Caco-2 (cell line): ENCODE data around the gene GPR137. TPM values are rescaled to one million over a fixed set of nuclear protein-coding genes. Genes with fewer than 3 reads are reported as not detected.
"Not testable (repeated sequence)": the region's sequence is repeated elsewhere in the genome, so short reads cannot be mapped to it uniquely, and the experiment has no call there.

Experiments
- BruUV-seq: library from RNA; stranded (reverse); fragments of 400-500 nt; replicated peaks from 2 replicates; lab custom pipeline; 2021; lab: Mats Ljungman, UMichigan
- CTCF ChIA-PET: fragments of 300-600 bp; sonication (Branson Sonifier 250); formaldehyde crosslinking; loops from one replicate; lab custom pipeline; 2022; ENCODE audit warnings: antibody characterized with exemption; lab: Charles Lee
- POLR2A ChIA-PET: fragments of 300-600 bp; sonication (Branson Sonifier 250); formaldehyde crosslinking; loops from one replicate; lab custom pipeline; 2022; ENCODE audit warnings: antibody characterized with exemption; lab: Charles Lee
- DNase-seq, 2 experiments: peaks; one replicate each; pipeline versions ENCODE4 v3.0.0 to v3.0.0-alpha.2; 2020 to 2022
- H3K27me3 ChIP-seq: replicated peaks from 2 replicates; pipeline ENCODE4 v1.6.0; 2011; ENCODE audit warnings: low read length; ENCODE audit not compliant: control insufficient read depth, insufficient read depth
- H3K36me3 ChIP-seq: 2 replicates; pipeline ENCODE4 v1.5.1; 2011; ENCODE audit warnings: low read length; ENCODE audit not compliant: control insufficient read depth, insufficient read depth
- H3K4me1 ChIP-seq: fragments of 250-450 bp; sonication (Bioruptor Pico); 2 replicates; pipeline ENCODE4 v1.5.1; 2020; ENCODE audit warnings: mild to moderate bottlenecking
- H3K4me3 ChIP-seq: 2 replicates; pipeline ENCODE4 v1.5.1; 2011; ENCODE audit warnings: low read depth, mild to moderate bottlenecking, control low read depth, low read length
- H3K9me3 ChIP-seq: fragments of 250-450 bp; sonication (Bioruptor Pico); 2 replicates; pipeline ENCODE4 v1.5.1; 2020; ENCODE audit warnings: mild to moderate bottlenecking, moderate library complexity
- H3K27ac Mint-ChIP-seq: one replicate; pipeline ENCODE4 v1.8.0; 2022; ENCODE audit warnings: mixed read lengths; ENCODE audit not compliant: unreplicated experiment
- H3K27me3 Mint-ChIP-seq: one replicate; pipeline ENCODE4 v1.8.0; 2022; ENCODE audit warnings: mixed read lengths; ENCODE audit not compliant: insufficient read depth, unreplicated experiment
- H3K36me3 Mint-ChIP-seq: one replicate; pipeline ENCODE4 v1.8.0; 2022; ENCODE audit warnings: mild to moderate bottlenecking, mixed read lengths; ENCODE audit not compliant: insufficient read depth, unreplicated experiment
- H3K4me1 Mint-ChIP-seq: one replicate; pipeline ENCODE4 v1.8.0; 2022; ENCODE audit warnings: low read depth, mixed read lengths; ENCODE audit not compliant: unreplicated experiment
- H3K4me3 Mint-ChIP-seq: one replicate; pipeline ENCODE4 v1.8.0; 2022; ENCODE audit warnings: mild to moderate bottlenecking, moderate library complexity, mixed read lengths; ENCODE audit not compliant: unreplicated experiment
- H3K9me3 Mint-ChIP-seq: one replicate; pipeline ENCODE4 v1.8.0; 2022; ENCODE audit warnings: mixed read lengths; ENCODE audit not compliant: unreplicated experiment
- CTCF ChIP-seq, 2 experiments: fragments of 200-600 bp in 1 of 2; IDR thresholded peaks; 1 replicate in 1 of 2; 2 replicates in 1 of 2; pipeline versions ENCODE4 v1.5.1 to v1.8.0; 2011 to 2022; ENCODE audit warnings: antibody characterized with exemption in 1 of 2, control low read depth in 1 of 2, inconsistent platforms in 1 of 2, low read depth in 1 of 2, low read length in 1 of 2, mild to moderate bottlenecking in 1 of 2, moderate library complexity in 1 of 2; ENCODE audit not compliant: insufficient read depth in 1 of 2, severe bottlenecking in 1 of 2, unreplicated experiment in 1 of 2
- intact Hi-C: fragments of 100-400 bp; cut with micrococcal nuclease; formaldehyde crosslinking; loops from one replicate; pipeline ENCODE4 v1.10.0; 2022; ENCODE audit not compliant: unreplicated experiment
- total RNA-seq: library from RNA; stranded (reverse); gene quantifications from 2 replicates; pipeline ENCODE4 v1.2.3, GENCODE V29; 2022

The GPR137 gene
- total RNA-seq, 1 experiment from 2014 or later, result 58.5 TPM

GRCh38 chr11:64244966-64245365 is 40.7 kb upstream of the GPR137 start:
- no peaks in the 10 kb centered on the region for H3K27me3 Mint-ChIP-seq
- no peak for DNase-seq
- no peak for TF ChIP-seq CTCF (IDR thresholded peaks at IDR 0.05; ENCODE audit: insufficient read depth in 1 of 2, low read depth in 1 of 2, low read length in 1 of 2, severe bottlenecking in 1 of 2, unreplicated experiment in 1 of 2)
- H3K27me3 ChIP-seq, result no peaks in the 10 kb centered on the region
- CTCF ChIA-PET, result interaction anchor here (0.5 to 1.1 kb wide), 7 partner anchors 12 to 1030 kb away, joined by 3 to 8 read pairs (median 5); no protein-coding TSS in a partner anchor
- H3K36me3 Mint-ChIP-seq, result peaks cover 68% of the 10 kb centered on the region
- intact Hi-C loops, result no loop called here
- H3K27ac Mint-ChIP-seq, result peak overlapping the region; percentile 90
- H3K9me3 ChIP-seq, result no peaks in the 10 kb centered on the region
- 0 out of 2 replicates have a peak, but pooled peaks cover 3% of the 10 kb centered on the region for H3K36me3 ChIP-seq
- POLR2A ChIA-PET, result interaction anchor here (1.1 kb wide), 1 partner anchor 15 kb away, joined by 4 read pairs; the partner anchor contains the start of gene DNAJC4
- peak overlapping the region; percentile 97 for H3K4me3 Mint-ChIP-seq
- H3K4me1 Mint-ChIP-seq, result peaks cover 26% of the 10 kb centered on the region
- peaks cover 27% of the 10 kb centered on the region for H3K4me1 ChIP-seq
- no TSS peak for BruUV-seq
- H3K4me3 ChIP-seq, result peak overlapping the region; percentile 90
- no peaks in the 10 kb centered on the region for H3K9me3 Mint-ChIP-seq

- Mint-ChIP-seq H3K9me3 (no peaks in the 10 kb centered on the region), H3K27me3 (no peaks in the 10 kb centered on the region), H3K4me1 (peaks cover 21% of the 10 kb centered on the region), H3K36me3 (peaks cover 64% of the 10 kb centered on the region), H3K27ac (peak overlapping the region; percentile 90), H3K4me3 (peak overlapping the region; percentile 97)
- Histone ChIP-seq H3K4me3 (peak overlapping the region; percentile 90), H3K4me1 (peaks cover 28% of the 10 kb centered on the region), H3K36me3 (0 out of 2 replicates have a peak, but pooled peaks cover 3% of the 10 kb centered on the region), H3K9me3 (no peaks in the 10 kb centered on the region), H3K27me3 (no peaks in the 10 kb centered on the region)
- CTCF ChIA-PET, result interaction anchor here (0.5 to 1.5 kb wide), 8 partner anchors 12 to 1030 kb away, joined by 3 to 8 read pairs (median 5); no protein-coding TSS in a partner anchor
- BruUV-seq, result no TSS peak
- POLR2A ChIA-PET, result interaction anchor here (0.5 to 1.1 kb wide), 2 partner anchors 15 to 612 kb away, joined by 3 to 4 read pairs; partner anchors contain the start of gene DNAJC4
- intact Hi-C loops, result no loop called here
- DNase-seq, result no peak
- no peak for TF ChIP-seq CTCF (IDR thresholded peaks at IDR 0.05; ENCODE audit: insufficient read depth in 1 of 2, low read depth in 1 of 2, low read length in 1 of 2, severe bottlenecking in 1 of 2, unreplicated experiment in 1 of 2)
Observed at GRCh38 chr11:64245401-64245796, 40.2 kb upstream of the GPR137 start.

GRCh38 chr11:64245797-64246620 is 39.6 kb upstream of the GPR137 start:
- H3K36me3 ChIP-seq, result 0 out of 2 replicates have a peak, but pooled peaks cover 3% of the 10 kb centered on the region
- ChIA-PET POLR2A (interaction anchor here (0.5 to 2.0 kb wide), 6 partner anchors 16 to 611 kb away, joined by 3 to 22 read pairs (median 4); partner anchors contain the start of genes DNAJC4, PRDX5, STIP1 and TRMT112), CTCF (interaction anchor here (0.5 to 1.5 kb wide), 8 partner anchors 8 to 1029 kb away, joined by 3 to 6 read pairs (median 4); partner anchors contain the start of gene NAA40)
- no peaks in the 10 kb centered on the region for H3K27me3 Mint-ChIP-seq
- no peak for TF ChIP-seq CTCF (IDR thresholded peaks at IDR 0.05; ENCODE audit: insufficient read depth in 1 of 2, low read depth in 1 of 2, low read length in 1 of 2, severe bottlenecking in 1 of 2, unreplicated experiment in 1 of 2)
- H3K9me3 ChIP-seq, result no peaks in the 10 kb centered on the region
- no peaks in the 10 kb centered on the region for H3K9me3 Mint-ChIP-seq
- H3K4me1 Mint-ChIP-seq, result peaks cover 20% of the 10 kb centered on the region
- H3K4me3 ChIP-seq, result peak overlapping the region; percentile 90
- peak; percentile 72 to 85 for DNase-seq
- intact Hi-C loops, result no loop called here
- H3K27ac Mint-ChIP-seq, result peak overlapping the region; percentile 90
- no peaks in the 10 kb centered on the region for H3K27me3 ChIP-seq
- no TSS peak for BruUV-seq
- peak overlapping the region; percentile 97 for H3K4me3 Mint-ChIP-seq
- H3K4me1 ChIP-seq, result peaks cover 32% of the 10 kb centered on the region
- H3K36me3 Mint-ChIP-seq, result peaks cover 57% of the 10 kb centered on the region

- H3K27me3 Mint-ChIP-seq, DNase-seq, intact Hi-C loops, H3K9me3 ChIP-seq, H3K27me3 ChIP-seq, H3K9me3 Mint-ChIP-seq, BruUV-seq, H3K36me3 ChIP-seq: not testable (repeated sequence)
- CTCF ChIA-PET, result interaction anchor here (1.0 to 1.5 kb wide), 5 partner anchors 9 to 307 kb away, joined by 3 to 5 read pairs (median 3); partner anchors contain the start of gene NAA40
- H3K4me1 Mint-ChIP-seq, result peaks cover 20% of the 10 kb centered on the region
- Histone ChIP-seq H3K4me1 (peaks cover 32% of the 10 kb centered on the region), H3K4me3 (peak overlapping the region; percentile 90)
- H3K27ac Mint-ChIP-seq, result peak overlapping the region; percentile 90
- H3K4me3 Mint-ChIP-seq, result peak overlapping the region; percentile 97
- peaks cover 52% of the 10 kb centered on the region for H3K36me3 Mint-ChIP-seq
- POLR2A ChIA-PET, result interaction anchor here (0.5 to 2.0 kb wide), 4 partner anchors 23 to 71 kb away, joined by 3 to 22 read pairs (median 4); partner anchors contain the start of genes PRDX5, STIP1 and TRMT112
Observed at GRCh38 chr11:64246621-64246870, 39.1 kb upstream of the GPR137 start.
